Measurements from ENCODE around the gene MAPK4.

The MAPK4 gene

DNA sequence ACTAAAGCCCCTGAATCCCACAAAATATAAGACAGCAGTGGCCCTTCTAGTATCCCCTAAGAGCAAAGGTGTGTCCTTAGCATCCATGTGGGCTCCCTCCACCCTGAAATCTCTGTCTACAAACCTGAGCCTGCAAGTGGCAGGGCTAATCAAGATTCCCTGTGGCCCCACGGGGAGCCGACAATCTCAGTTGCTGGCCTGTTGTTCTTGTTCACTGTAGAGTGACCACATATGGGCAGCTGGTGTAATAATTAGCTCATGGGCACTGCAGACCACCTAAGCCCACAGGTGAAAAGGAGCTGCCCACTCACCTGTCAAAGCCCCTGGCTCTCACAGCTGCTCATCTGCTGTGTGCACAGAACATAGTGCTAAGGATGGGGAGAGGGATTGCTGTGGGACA lies 157.7 kb downstream of the MAPK4 start:
- DNase-seq (ENCODE audit: low read depth in 4 of 4, low spot score in 1 of 4): no peak

DNA sequence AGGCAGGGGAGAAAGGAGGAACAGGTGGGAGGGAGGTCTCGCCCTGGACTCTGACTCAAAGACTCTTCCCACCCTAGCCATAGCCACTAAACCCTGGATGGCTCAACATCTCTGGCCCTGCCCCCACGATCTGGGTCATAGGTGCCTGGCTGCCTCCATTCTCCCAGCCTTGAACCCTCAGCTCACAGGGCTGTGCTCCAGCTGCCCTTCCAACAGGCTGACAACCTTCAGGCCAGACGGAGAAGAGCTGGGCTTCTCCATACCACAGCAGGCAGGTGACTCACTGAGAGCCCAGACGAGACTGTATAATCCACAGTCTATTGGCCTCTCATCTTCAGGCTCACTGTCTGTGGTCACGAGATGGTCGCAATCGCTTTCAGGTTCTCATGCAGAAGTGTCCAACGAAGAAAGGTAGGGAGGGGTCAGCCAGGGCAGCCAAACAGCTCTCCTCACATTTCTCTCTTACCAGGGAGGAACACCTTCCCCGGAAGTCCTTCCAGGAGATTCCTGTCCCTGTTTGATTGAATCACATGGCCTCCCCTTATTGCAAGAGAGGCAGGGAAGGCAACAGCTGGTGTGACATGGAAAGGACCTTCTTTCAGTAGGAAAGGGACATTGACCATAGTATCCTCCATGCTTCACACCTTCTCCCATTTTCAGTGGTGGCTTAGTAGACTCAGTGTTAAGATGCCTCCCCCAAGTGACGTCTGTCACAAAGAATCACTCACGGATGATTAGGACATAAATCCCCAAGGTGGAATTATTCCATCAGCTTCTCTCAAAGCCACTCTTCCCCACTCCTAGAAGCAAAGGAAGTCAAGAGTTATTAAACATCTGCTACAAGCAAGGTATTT lies 159.8 kb downstream of the MAPK4 start:
- DNase-seq (ENCODE audit: low read depth in 4 of 4, low spot score in 1 of 4): no peak

DNA sequence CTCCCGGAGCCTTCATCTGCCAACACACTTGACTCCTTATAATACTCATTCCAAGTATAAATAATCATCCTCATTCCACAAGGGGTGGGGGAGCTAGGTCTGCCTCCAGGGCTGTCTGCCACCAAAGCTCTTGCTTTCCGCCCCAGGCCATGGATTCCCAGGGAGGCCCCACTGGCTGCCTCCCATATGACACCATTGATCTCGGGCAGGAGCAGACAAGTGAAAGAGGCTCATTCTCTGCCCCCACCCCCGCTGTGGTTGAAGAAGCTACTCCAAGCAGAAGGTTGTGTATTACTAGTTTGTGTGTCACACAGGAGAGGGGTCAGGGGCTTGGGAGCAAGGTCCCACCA lies 160.4 kb downstream of the MAPK4 start:
- DNase-seq (ENCODE audit: low read depth in 4 of 4, low spot score in 1 of 4): no peak

DNA sequence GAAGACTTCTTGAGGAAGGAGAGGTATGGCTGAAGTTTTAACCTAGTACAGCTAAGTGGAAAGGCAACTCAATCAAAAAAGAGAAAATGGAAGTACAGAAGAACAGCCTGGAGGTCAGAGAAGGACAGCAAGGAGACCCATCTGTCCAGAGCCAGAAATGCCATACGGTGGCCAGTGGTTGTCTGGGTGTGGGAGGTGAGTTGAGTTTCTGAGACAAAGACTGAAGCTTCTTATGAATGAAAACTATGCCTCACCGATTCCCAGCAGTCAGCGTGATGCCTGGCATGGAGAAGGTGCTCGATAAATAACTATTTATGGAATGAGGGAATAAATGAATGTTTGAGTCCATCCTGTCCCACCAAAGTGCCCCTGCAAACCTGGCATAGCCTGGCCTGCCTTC lies 161.1 kb downstream of the MAPK4 start:
- DNase-seq (ENCODE audit: low read depth in 4 of 4, low spot score in 1 of 4): no peak

DNA sequence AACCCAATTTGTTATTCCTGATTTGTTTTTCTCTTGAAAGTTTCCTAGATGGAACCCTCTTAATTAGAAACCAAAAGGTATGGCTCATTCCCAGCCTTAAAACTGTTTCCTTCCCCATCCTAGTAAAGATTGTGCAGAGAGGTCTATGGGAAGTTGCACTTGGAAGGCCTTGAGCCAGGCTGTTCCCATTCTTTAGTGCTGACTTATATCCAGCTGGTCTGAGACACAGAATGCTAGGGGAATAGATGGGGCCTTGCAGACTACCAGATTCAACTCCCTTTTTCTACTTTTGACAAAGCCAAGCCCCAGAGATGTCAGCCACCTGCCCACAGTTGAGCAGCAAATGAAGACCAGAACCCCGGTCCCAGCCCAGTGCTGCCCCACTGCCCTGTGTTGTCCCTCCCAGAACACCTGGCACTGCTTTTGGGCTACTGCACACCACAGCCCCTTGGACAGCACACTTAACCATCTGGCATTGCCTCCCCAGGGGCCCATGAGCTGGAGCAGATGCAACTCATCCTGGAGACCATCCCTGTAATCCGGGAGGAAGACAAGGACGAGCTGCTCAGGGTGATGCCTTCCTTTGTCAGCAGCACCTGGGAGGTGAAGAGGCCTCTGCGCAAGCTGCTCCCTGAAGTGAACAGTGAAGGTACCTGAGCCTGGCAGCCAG lies 161.7 kb downstream of the MAPK4 start:
- DNase-seq (ENCODE audit: low read depth in 4 of 4, low spot score in 1 of 4): no peak

DNA sequence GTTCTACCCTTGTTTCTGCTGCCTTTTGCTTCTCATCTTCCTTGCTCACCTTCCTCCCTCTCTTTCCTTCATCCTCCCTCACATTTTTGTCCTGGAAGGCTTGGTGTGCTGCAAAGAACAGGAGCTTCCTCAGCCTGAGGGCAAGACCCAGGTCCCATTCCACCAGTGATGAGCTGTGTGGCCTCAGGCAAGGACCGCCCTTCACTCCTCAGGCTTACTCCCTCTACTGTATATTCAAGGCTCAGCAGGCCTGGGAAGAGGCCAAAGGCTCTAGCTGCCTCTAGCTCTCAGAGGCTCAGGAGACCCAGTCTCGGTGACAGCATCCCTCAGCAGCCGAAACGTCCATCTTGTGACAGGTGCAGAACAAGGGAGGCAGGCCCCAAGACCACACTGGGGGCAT lies 162.4 kb downstream of the MAPK4 start:
- DNase-seq (ENCODE audit: low read depth in 4 of 4, low spot score in 1 of 4): no peak

DNA sequence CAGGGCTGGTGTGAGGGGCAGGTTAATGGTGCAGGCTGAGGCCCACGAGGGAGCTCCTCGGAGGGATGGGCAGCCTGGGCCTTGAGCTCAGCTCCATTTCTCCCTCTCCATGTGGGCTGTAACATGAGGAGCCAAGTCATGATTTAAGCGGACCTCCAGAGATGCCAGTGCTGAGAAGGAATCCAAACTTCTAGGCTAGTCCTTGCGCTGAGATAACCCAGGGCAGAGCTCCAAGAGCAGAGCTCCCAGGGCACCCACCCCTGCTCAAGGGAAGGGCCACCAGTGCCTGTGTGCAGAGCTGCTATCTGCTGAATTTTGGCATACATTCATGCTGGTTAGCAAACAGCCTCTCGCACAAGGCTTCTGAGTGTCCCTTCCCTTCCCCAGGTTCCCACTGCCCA lies 164.9 kb downstream of the MAPK4 start:
- DNase-seq (ENCODE audit: low read depth in 4 of 4, low spot score in 1 of 4): no peak

DNA sequence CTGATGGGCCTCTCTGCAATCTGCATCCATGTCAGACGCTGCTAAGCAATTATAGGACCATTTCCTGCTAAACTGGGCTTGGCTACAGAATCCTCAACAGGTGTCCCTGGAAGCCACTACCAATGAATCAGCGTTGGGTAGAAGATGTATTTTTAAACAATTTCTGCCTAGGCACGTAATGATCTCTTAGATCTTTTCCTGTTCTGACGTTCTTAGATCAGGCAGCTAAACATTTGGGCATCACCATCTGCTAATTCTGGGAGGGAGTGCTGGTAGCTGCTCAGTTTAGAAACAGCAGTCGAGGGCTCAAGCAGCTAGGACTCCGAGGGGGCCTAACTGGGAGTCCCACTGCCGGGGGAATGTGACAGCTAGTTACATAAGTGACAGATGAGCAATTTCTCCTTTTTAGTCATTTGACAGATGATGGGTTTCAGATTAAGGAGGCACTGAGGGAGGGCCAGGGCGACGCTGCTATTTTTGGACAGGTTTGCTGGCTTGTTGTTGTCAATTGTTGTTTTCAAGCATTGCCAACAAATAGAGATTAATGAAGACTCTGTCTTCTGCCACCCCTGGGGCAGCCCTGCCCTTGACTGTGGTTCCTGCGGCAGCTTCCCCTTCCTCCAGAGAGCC lies 167.2 kb downstream of the MAPK4 start:
- no peak for DNase-seq (ENCODE audit: low read depth in 4 of 4, low spot score in 1 of 4)

DNA sequence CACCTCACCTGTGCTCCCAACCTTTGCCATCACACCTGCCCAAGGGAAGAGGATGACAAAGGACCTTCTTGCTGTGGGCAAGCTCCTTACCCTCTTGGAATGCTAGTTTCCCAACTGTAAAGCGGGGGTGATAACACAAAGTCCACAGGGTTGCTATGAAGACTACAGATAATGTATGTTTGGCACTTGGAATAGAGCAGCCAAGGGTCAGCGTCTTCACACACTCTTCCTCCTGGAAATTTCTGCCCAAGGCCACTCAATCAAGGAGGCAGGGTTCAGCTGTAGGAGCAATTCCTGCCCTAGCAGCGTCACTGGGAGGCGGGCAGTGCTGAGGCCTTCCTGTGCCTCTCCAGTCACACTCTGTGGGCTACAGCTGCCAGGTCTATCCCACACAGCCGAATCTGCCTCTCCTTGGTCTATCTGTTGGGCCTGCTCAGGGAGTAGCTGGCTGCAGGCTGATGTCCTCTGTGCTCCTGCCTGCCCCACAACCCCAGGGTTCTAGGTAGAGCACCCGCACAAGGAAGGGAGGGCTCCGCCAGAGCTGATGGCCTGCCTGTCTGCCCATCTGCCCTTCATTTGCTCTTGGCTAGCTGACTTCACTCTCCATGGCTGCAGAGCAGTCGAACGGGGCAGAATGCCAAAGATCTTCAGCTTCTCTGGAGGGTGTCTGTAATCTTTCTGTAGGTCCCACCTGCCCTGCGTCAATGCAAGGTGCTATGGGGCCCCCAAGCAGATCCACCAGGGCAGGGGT lies 168.0 kb downstream of the MAPK4 start:
- no peak for DNase-seq (ENCODE audit: low read depth in 4 of 4, low spot score in 1 of 4)

DNA sequence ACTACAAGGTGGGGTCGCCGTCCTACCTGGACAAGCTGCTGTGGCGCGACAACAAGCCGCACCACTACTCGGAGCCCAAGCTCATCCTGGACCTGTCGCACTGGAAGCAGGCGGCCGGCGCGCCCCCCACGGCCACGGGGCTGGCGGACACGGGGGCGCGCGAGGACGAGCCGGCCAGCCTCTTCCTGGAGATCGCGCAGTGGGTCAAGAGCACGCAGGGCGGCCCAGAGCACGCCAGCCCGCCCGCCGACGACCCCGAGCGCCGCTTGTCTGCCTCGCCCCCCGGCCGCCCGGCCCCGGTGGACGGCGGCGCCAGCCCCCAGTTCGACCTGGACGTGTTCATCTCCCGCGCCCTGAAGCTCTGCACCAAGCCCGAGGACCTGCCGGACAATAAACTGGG lies 169.5 kb downstream of the MAPK4 start:
- no peak for DNase-seq (ENCODE audit: low read depth in 4 of 4, low spot score in 1 of 4)

DNA sequence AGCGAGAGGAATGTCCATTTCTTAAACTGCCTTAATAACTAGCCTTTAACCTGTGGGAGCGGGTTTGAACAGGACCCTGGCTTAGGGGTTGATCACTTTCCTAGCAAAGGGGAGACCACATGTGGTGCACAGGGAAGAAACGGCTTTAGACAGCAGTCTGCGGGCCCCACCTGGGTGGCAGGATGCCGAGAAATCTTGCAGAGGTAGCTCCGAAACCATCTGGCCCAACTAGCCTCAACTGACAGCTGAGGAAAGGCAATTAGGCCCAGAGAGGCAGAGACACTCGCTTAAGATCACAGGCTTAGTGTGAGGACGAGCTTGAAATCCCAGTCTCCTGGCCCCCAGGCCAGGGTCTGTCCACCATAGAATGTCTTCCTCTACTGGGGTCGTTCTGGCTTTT lies 170.1 kb downstream of the MAPK4 start:
- DNase-seq (ENCODE audit: low read depth in 4 of 4, low spot score in 1 of 4): no peak

DNA sequence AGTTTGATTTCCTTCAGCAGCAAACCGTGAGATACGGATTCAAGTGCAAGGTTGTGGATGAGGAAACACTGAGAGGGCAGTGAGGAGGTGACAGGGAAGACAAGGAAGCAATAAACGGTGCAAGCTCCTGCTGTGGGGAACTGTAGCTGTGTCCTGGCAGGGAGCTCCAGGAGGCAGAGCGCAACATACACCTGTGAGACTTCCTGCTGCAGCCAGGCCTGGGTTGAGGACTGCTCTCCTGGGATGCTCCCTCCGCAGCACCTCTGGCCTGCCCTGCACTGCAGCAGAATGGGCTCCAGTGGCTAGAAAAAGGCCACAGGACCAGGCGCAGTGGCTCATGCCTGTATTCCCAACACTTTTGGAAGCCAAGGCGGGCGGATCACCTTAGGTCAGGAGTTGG lies 174.5 kb downstream of the MAPK4 start:
- DNase-seq (ENCODE audit: low read depth in 4 of 4, low spot score in 1 of 4): no peak

DNA sequence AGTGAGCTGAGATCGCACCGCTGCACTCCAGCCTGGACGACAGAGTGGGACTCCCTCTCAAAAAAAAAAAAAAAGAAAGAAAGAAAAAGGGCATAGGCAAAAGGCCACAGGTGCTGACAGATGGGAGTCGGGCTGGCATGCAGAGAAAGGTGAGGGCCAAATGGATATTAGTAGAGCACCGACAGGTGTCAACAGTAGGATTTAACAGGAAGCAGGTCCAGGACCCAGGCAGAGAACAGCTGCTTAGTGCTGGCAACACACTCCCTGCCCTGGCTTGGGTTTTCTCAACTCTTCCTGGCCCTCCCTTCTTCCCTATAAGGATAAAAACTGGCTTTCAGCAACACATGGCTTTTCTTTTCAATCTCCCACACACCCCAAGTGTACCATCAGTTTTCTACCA lies 175.0 kb downstream of the MAPK4 start:
- DNase-seq (ENCODE audit: low read depth in 4 of 4, low spot score in 1 of 4): no peak

DNA sequence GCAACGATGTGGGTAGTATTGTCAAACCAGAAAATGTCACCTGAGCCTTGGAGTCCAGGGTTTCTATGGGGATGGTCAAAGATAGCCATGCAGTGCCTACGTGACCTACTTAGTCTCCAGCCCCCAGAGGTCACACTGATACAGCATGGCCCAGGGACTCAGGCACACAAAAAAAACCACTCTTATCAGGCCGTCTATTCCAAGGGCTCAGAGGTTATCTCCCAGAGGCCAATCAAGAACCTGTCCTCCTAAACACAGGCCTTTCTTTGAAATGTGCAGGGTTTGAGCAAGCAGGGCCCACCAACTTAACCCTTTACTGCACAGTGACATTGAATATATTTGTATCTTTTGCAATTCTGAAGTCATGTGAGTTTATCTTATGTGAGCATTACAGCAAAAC lies 177.2 kb downstream of the MAPK4 start:
- no peak for DNase-seq (ENCODE audit: low read depth in 4 of 4, low spot score in 1 of 4)

DNA sequence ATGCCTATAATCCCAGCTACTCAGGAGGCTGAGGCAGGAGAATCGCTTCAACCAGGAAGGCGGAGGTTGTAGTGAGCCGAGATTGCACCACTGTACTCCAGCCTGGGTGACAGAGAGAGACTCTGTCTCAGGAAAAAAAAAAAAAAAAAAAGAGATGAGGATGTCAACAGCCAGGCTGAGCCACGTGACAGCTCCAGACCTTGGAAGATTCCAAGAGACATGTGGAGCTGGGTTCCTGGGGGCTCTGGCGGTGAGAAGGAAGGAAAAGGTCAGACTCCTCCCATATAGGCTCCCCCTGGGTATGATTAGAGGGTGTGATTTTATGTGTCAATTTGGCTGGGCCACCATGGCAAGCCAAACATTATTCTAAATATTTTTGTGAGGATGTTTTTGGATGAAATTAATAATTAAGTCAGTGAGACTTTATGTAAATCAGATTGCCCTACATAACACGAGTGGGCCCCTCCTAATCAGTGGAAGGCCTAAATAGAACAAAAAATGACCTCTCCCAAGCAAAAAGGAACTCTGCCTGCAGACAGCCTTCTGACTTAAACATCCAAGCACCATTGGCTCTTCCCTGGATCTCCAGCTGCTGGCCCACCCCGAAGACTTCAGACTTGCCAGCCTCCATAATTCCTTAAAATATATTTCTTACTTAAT lies 178.3 kb downstream of the MAPK4 start:
- no peak for DNase-seq (ENCODE audit: low read depth in 4 of 4, low spot score in 1 of 4)

DNA sequence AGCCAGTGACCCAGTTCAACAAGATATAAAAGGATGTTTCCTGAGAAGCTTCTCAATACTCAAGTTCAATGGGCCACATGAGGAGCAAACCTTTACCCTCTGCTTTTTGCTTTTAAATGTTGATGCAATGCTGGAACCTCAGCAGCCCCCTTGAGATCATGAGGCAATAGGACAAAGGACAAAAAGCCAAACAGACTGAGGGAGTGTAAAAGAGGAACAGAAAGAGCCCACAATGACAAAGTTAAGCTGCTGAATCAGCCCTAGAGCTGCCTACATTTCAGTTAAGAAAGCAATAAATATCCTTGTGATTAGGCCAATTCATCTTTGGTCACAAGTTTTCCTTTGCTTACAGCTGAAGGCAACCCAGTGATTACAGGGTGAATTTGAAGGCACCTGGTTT lies 183.1 kb downstream of the MAPK4 start:
- no peak for DNase-seq (ENCODE audit: low read depth in 4 of 4, low spot score in 1 of 4)

DNA sequence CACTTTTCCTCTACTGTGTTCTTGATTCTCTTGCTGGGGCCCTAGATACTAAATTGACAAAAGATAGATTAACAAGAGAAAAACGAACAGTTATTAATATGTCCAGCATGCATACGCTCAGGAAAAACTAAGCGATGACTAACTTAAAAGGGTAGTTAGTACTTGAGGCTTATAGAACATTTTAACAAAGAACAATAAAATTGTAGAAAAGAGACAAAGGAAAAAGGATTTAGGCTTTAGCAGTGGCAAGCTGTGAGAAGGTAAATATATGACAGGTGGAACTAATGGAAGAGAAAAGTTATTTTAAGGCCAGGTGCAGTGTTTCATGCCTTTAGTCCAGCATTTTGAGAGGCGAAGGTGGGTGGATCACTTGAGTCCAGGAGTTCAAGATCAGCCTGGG lies 184.4 kb downstream of the MAPK4 start:
- no peak for DNase-seq (ENCODE audit: low read depth in 4 of 4, low spot score in 1 of 4)

DNA sequence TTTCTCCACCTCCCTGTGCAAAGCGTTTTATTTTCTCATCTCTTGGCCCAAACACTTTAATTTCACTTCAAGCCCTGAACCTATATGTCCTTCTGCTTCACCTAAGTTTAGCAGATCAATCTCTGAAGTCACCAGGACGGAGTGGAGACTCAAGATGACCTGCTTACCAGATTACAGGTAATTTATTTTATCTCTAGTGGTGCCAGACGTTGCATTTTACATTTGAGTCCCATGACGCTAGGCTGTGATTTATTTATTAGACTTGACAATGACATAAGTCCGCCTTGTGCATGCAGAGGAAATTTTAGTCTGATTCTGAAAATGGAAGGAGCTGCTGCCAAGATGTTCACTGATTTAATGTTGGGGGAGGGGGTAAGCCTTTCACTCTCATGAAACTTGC lies 186.1 kb downstream of the MAPK4 start:
- no peak for DNase-seq (ENCODE audit: low read depth in 4 of 4, low spot score in 1 of 4)

DNA sequence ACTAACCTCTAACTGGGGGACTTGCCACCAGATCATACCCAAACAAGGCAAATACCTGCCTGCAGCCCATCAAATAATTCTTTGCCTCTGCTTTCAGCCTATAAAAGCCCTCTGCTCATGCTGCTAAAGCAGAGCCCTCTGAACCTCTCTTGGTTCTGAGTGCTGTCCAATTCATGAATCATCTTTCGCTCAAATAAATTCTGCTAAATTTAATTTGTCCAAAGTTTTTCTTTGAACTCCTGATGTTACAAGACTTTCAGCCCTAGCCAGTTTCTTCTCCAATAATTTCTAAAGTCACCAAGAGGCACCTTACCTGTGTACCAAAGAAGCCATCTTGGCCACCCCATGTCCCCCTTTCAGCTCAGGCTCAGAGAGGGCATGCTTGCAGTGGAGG lies 188.0 kb downstream of the MAPK4 start:
- DNase-seq (ENCODE audit: low read depth in 4 of 4, low spot score in 1 of 4): no peak

DNA sequence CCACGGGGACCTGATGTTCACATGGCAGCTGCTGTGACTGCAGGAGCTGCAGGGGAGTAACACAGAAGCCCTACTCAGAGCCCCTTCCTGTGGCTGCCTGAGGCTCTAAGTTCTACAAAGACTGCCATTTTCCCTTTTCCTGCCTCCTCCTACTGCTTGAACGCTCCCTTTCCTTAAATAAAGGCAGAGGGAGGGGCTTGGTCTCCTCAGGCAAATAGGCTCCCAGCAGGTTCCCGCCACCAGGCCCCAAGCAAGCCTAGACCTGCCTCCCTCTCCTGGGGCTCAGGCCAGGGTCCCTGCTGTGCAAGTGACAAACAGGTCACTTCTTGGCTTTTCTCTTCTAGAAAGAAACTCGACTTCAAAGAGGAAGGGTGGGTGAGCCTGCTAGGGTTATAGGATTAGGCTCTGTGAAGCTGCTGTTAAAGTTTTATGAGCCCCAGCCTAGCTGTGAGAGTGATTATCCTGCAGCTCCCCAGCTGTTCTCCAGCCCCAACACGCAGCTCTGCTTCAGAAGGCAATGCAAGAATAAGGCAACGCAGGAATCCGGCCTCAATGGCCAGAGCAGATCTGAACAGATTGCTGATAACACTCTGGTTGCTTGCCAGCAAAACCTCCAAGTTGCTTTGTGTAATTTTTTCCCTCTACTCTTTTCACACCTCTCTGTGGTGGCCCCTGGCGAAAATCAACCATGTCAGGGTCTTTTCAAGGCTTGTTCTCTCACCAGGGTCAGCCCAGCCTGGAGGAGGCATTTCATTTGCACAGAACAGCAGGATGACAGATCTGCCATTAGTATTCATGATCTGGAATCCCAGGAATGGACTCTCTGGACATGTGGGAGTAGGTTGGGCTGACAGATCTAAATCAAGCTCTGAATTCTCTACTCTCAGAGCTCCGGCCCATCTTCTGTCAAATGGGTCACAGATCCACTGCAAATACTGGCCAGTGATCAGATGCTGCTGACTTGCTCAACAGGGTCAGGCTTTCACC lies 188.6 kb downstream of the MAPK4 start:
- no peak for DNase-seq (ENCODE audit: low read depth in 4 of 4, low spot score in 1 of 4)

All from stimulated activated CD4-positive, alpha-beta T cell treated with anti-CD3 and anti-CD28 coated beads, Interleukin-1b, Interleukin-23, amount 100 ng/mL, for 24 hours (primary cell).